HepG2 (cell line): Measurements from ENCODE around the gene NUCB1. TPM values are rescaled to one million over a fixed set of nuclear protein-coding genes. Genes with fewer than 3 reads are reported as not detected.

Experiments used
- FOXO4 ChIP-seq: sonication (generic); formaldehyde crosslinking; conservative IDR thresholded peaks from 2 replicates; pipeline ENCODE4 v1.8.1; 2023; ENCODE audit warnings: missing genetic modification reagents
- FOXP1 ChIP-seq, 2 experiments: fragments of 450-650 bp in 1 of 2; IDR thresholded peaks; 2 replicates each; pipeline ENCODE4 v1.6.1; 2017 to 2018; ENCODE audit warnings: antibody characterized with exemption in 1 of 2
- GABPA ChIP-seq, 2 experiments: IDR thresholded peaks; 2 replicates each; pipeline ENCODE4 v1.6.1; 2011 to 2016; ENCODE audit warnings: low read depth in 2 of 2, low read length in 1 of 2, missing biosample characterization in 1 of 2, missing genetic modification characterization in 1 of 2
- HMGXB3 ChIP-seq: sonication (generic); formaldehyde crosslinking; IDR thresholded peaks from 2 replicates; pipeline ENCODE4 v1.4.0; 2020; ENCODE audit warnings: missing genetic modification reagents, borderline replicate concordance
- ISL2 ChIP-seq: sonication (generic); formaldehyde crosslinking; IDR thresholded peaks from 2 replicates; pipeline ENCODE4 v1.5.0; 2020; ENCODE audit warnings: missing genetic modification reagents
- POLR2AphosphoS2 ChIP-seq: IDR thresholded peaks from 2 replicates; pipeline ENCODE4 v1.6.1; 2011; ENCODE audit warnings: low read depth, low read length, improper control_type of control experiment
- POLR2G ChIP-seq: fragments of 200-400 bp; formaldehyde crosslinking; IDR thresholded peaks from 2 replicates; pipeline ENCODE4 v1.6.1; 2018; ENCODE audit warnings: mild to moderate bottlenecking, low read depth, low read length, moderate library complexity
- SAFB2 ChIP-seq: sonication (generic); formaldehyde crosslinking; IDR thresholded peaks from 2 replicates; pipeline ENCODE4 v1.5.1; 2020; ENCODE audit warnings: missing genetic modification reagents, low read depth, mild to moderate bottlenecking, borderline replicate concordance
- TERF1 ChIP-seq: sonication (generic); formaldehyde crosslinking; IDR thresholded peaks from 2 replicates; pipeline ENCODE4 v1.8.0; 2022; ENCODE audit warnings: mild to moderate bottlenecking, missing genetic modification reagents, moderate library complexity
- XRCC5 ChIP-seq: fragments of 200-400 bp; formaldehyde crosslinking; optimal IDR thresholded peaks from 2 replicates; pipeline ENCODE3; 2017; ENCODE audit warnings: mild to moderate bottlenecking, low read length
- YEATS2 ChIP-seq: sonication (generic); formaldehyde crosslinking; IDR thresholded peaks from 2 replicates; pipeline ENCODE4 v1.4.0; 2020; ENCODE audit warnings: missing genetic modification reagents, borderline replicate concordance
- ZBTB21 ChIP-seq: sonication (generic); formaldehyde crosslinking; IDR thresholded peaks from 2 replicates; pipeline ENCODE4 v1.4.0; 2020; ENCODE audit warnings: missing genetic modification reagents
- ZNF841 ChIP-seq: sonication (generic); formaldehyde crosslinking; IDR thresholded peaks from 2 replicates; pipeline ENCODE4 v1.8.1; 2023; ENCODE audit warnings: missing genetic modification reagents, borderline replicate concordance
- ZNF850 ChIP-seq: sonication (generic); formaldehyde crosslinking; conservative IDR thresholded peaks from 2 replicates; pipeline ENCODE4 v1.9.0; 2021; ENCODE audit warnings: mild to moderate bottlenecking, missing genetic modification reagents
- polyA plus RNA-seq, 8 experiments: library from polyadenylated mRNA; depleted of rRNA in 3 of 8; stranded (reverse) in 7 of 8; unstranded in 1 of 8; fragments of >200 nt; fragmentation: Illumina TruSeq in 4 of 8; extraction: Trizol in 4 of 8; gene quantifications; 2 replicates each; pipeline versions ENCODE4 v1.2.1 to v1.2.3, GENCODE V29; 2011 to 2016; ENCODE audit warnings: low read depth in 4 of 8, missing spikeins in 1 of 8, mixed read lengths in 1 of 8; ENCODE audit not compliant: insufficient read depth in 1 of 8
- total RNA-seq, 5 experiments: library from RNA; depleted of rRNA; stranded (reverse); fragments of >200 nt; fragmentation: Illumina TruSeq; extraction: Trizol; gene quantifications; 2 replicates each; pipeline ENCODE4 v1.2.3, GENCODE V29; 2016; ENCODE audit warnings: low read depth in 1 of 5
- TF ChIP-seq, protein P1 (sequence below): sonication (generic); formaldehyde crosslinking; IDR thresholded peaks from 2 replicates; pipeline ENCODE4 v1.5.0; 2020; ENCODE audit warnings: missing genetic modification reagents
- TF ChIP-seq, protein P2 (sequence below): sonication (generic); formaldehyde crosslinking; IDR thresholded peaks from 2 replicates; pipeline ENCODE4 v1.9.0; 2021; ENCODE audit warnings: missing genetic modification reagents, borderline replicate concordance

NUCB1 gene
- total and polyA plus RNA-seq, 2 of the 13 experiments (the other 11 are each of a cell fraction or from before 2014, with no cell fraction given) = 82.3 to 106 TPM

GRCh38 chr19:48872182-48872883, 27.8 kb upstream of the NUCB1 start, which contains the start of gene PPP1R15A (continued):
- TF ChIP-seq YEATS2 (CRISPR knock-in tag) = peak; percentile 74; the same call in 1 of the 2 replicates
- TF ChIP-seq, protein P1, sequence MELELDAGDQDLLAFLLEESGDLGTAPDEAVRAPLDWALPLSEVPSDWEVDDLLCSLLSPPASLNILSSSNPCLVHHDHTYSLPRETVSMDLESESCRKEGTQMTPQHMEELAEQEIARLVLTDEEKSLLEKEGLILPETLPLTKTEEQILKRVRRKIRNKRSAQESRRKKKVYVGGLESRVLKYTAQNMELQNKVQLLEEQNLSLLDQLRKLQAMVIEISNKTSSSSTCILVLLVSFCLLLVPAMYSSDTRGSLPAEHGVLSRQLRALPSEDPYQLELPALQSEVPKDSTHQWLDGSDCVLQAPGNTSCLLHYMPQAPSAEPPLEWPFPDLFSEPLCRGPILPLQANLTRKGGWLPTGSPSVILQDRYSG = no peak
- TF ChIP-seq FOXP1 (IDR thresholded peaks at IDR 0.05) = no peak
- TF ChIP-seq FOXP1 (CRISPR knock-in tag; IDR thresholded peaks at IDR 0.05) = peak; percentile 62
- TF ChIP-seq XRCC5 = no peak
- no peak for TF ChIP-seq TERF1 (CRISPR knock-in tag)
- TF ChIP-seq GABPA (IDR thresholded peaks at IDR 0.05; ENCODE audit: low read depth, low read length) = no peak
- TF ChIP-seq GABPA (CRISPR knock-in tag; IDR thresholded peaks at IDR 0.05; ENCODE audit: low read depth) = peak; percentile 39; the same call in 1 of the 2 replicates
- TF ChIP-seq POLR2AphosphoS2 = peak; percentile 90
- TF ChIP-seq, protein P2, sequence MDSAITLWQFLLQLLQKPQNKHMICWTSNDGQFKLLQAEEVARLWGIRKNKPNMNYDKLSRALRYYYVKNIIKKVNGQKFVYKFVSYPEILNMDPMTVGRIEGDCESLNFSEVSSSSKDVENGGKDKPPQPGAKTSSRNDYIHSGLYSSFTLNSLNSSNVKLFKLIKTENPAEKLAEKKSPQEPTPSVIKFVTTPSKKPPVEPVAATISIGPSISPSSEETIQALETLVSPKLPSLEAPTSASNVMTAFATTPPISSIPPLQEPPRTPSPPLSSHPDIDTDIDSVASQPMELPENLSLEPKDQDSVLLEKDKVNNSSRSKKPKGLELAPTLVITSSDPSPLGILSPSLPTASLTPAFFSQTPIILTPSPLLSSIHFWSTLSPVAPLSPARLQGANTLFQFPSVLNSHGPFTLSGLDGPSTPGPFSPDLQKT = no peak
- TF ChIP-seq FOXO4 (CRISPR knock-in tag) = no peak
- peak; percentile 99 for TF ChIP-seq POLR2G
- TF ChIP-seq ISL2 = no peak
- no peak for TF ChIP-seq ZNF841
- TF ChIP-seq ZNF850 (CRISPR knock-in tag) = no peak
- peak; percentile 17; the same call in 1 of the 2 replicates for TF ChIP-seq ZBTB21 (CRISPR knock-in tag)
- no peak for TF ChIP-seq HMGXB3
- peak; percentile 56; the same call in 1 of the 2 replicates for TF ChIP-seq SAFB2 (CRISPR knock-in tag)
